Activated naive CD4-positive, alpha-beta T cell treated with anti-CD3 and anti-CD28 coated beads, Interleukin-2, amount 50 U/mL, for 24 hours (primary cell): ENCODE data around the gene NMT2.

Experiments
- H3K27ac Mint-ChIP-seq: one replicate; pipeline ENCODE4 v1.8.0; 2021; ENCODE audit warnings: mild to moderate bottlenecking, mixed read lengths
- H3K27me3 Mint-ChIP-seq: one replicate; pipeline ENCODE4 v1.8.0; 2021; ENCODE audit warnings: mixed read lengths
- H3K36me3 Mint-ChIP-seq: one replicate; pipeline ENCODE4 v1.8.0; 2021; ENCODE audit warnings: mixed read lengths
- H3K4me1 Mint-ChIP-seq: one replicate; pipeline ENCODE4 v1.8.0; 2021; ENCODE audit warnings: mixed read lengths
- H3K4me3 Mint-ChIP-seq: one replicate; pipeline ENCODE4 v1.8.0; 2021; ENCODE audit warnings: mild to moderate bottlenecking, mixed read lengths
- H3K9me3 Mint-ChIP-seq: one replicate; pipeline ENCODE4 v1.8.0; 2021; ENCODE audit warnings: mixed read lengths

The NMT2 gene

GRCh38 chr10:15137636-15138035 is 30.9 kb downstream of the NMT2 start:
- H3K4me1 Mint-ChIP-seq: peaks cover 28% of the 10 kb centered on the region
- H3K27ac Mint-ChIP-seq: peak overlapping the region; percentile 68
- H3K4me3 Mint-ChIP-seq: no peak overlapping the region
- no peaks in the 10 kb centered on the region for H3K9me3 Mint-ChIP-seq
- peaks cover 12% of the 10 kb centered on the region for H3K36me3 Mint-ChIP-seq
- H3K27me3 Mint-ChIP-seq: no peaks in the 10 kb centered on the region

GRCh38 chr10:15137036-15137359 is 31.5 kb downstream of the NMT2 start:
- H3K27ac Mint-ChIP-seq: no peak overlapping the region
- H3K9me3 Mint-ChIP-seq: no peaks in the 10 kb centered on the region
- H3K4me3 Mint-ChIP-seq: no peak overlapping the region
- H3K36me3 Mint-ChIP-seq: peaks cover 12% of the 10 kb centered on the region
- H3K4me1 Mint-ChIP-seq: peaks cover 21% of the 10 kb centered on the region
- no peaks in the 10 kb centered on the region for H3K27me3 Mint-ChIP-seq

- Mint-ChIP-seq H3K4me3 (no peak overlapping the region), H3K27ac (no peak overlapping the region), H3K36me3 (peaks cover 14% of the 10 kb centered on the region), H3K4me1 (peaks cover 15% of the 10 kb centered on the region), H3K9me3 (no peaks in the 10 kb centered on the region), H3K27me3 (no peaks in the 10 kb centered on the region)
These were observed 32.1 kb downstream of the NMT2 start for GRCh38 chr10:15136129-15137035.

GRCh38 chr10:15131330-15131729 is 37.2 kb downstream of the NMT2 start:
- Mint-ChIP-seq H3K4me1 (peaks cover 11% of the 10 kb centered on the region), H3K36me3 (peaks cover 33% of the 10 kb centered on the region), H3K4me3 (no peak overlapping the region), H3K27me3 (no peaks in the 10 kb centered on the region), H3K9me3 (no peaks in the 10 kb centered on the region), H3K27ac (no peak overlapping the region)

- Mint-ChIP-seq H3K4me1 (peaks cover 25% of the 10 kb centered on the region), H3K27ac (no peak overlapping the region), H3K4me3 (no peak overlapping the region), H3K27me3 (no peaks in the 10 kb centered on the region), H3K9me3 (no peaks in the 10 kb centered on the region), H3K36me3 (peaks cover 24% of the 10 kb centered on the region)
These were observed 43.6 kb downstream of the NMT2 start for GRCh38 chr10:15124908-15125307.

- Mint-ChIP-seq H3K9me3 (no peaks in the 10 kb centered on the region), H3K4me3 (no peak overlapping the region), H3K36me3 (peaks cover 26% of the 10 kb centered on the region), H3K27me3 (no peaks in the 10 kb centered on the region), H3K4me1 (peaks cover 22% of the 10 kb centered on the region), H3K27ac (peak overlapping the region; percentile 8)
These were observed 44.3 kb downstream of the NMT2 start for GRCh38 chr10:15124190-15124589.

- no peaks in the 10 kb centered on the region for H3K27me3 Mint-ChIP-seq
- H3K27ac Mint-ChIP-seq: peak overlapping the region; percentile 8
- H3K4me3 Mint-ChIP-seq: no peak overlapping the region
- peaks cover 17% of the 10 kb centered on the region for H3K4me1 Mint-ChIP-seq
- H3K9me3 Mint-ChIP-seq: no peaks in the 10 kb centered on the region
- peaks cover 29% of the 10 kb centered on the region for H3K36me3 Mint-ChIP-seq
These were observed 44.7 kb downstream of the NMT2 start for GRCh38 chr10:15123749-15124184.

GRCh38 chr10:15122477-15123030 is 45.9 kb downstream of the NMT2 start:
- Mint-ChIP-seq H3K27ac (peak overlapping the region; percentile 77), H3K36me3 (peaks cover 25% of the 10 kb centered on the region), H3K4me1 (peaks cover 15% of the 10 kb centered on the region), H3K27me3 (no peaks in the 10 kb centered on the region), H3K9me3 (no peaks in the 10 kb centered on the region), H3K4me3 (no peak overlapping the region)

GRCh38 chr10:15121707-15122106 is 46.8 kb downstream of the NMT2 start:
- no peaks in the 10 kb centered on the region for H3K9me3 Mint-ChIP-seq
- peaks cover 25% of the 10 kb centered on the region for H3K36me3 Mint-ChIP-seq
- H3K4me1 Mint-ChIP-seq: peaks cover 15% of the 10 kb centered on the region
- H3K27me3 Mint-ChIP-seq: no peaks in the 10 kb centered on the region
- peak overlapping the region; percentile 41 for H3K27ac Mint-ChIP-seq
- H3K4me3 Mint-ChIP-seq: no peak overlapping the region

GRCh38 chr10:15120523-15120922 is 48.0 kb downstream of the NMT2 start:
- no peak overlapping the region for H3K4me3 Mint-ChIP-seq
- H3K9me3 Mint-ChIP-seq: no peaks in the 10 kb centered on the region
- H3K27ac Mint-ChIP-seq: no peak overlapping the region
- peaks cover 15% of the 10 kb centered on the region for H3K4me1 Mint-ChIP-seq
- peaks cover 24% of the 10 kb centered on the region for H3K36me3 Mint-ChIP-seq
- no peaks in the 10 kb centered on the region for H3K27me3 Mint-ChIP-seq

GRCh38 chr10:15118615-15119014 is 49.9 kb downstream of the NMT2 start:
- Mint-ChIP-seq H3K4me1 (peaks cover 9% of the 10 kb centered on the region), H3K36me3 (peaks cover 17% of the 10 kb centered on the region), H3K9me3 (no peaks in the 10 kb centered on the region), H3K4me3 (no peak overlapping the region), H3K27me3 (no peaks in the 10 kb centered on the region), H3K27ac (no peak overlapping the region)

GRCh38 chr10:15116225-15116624 is 52.3 kb downstream of the NMT2 start:
- H3K4me3 Mint-ChIP-seq: no peak overlapping the region
- no peak overlapping the region for H3K27ac Mint-ChIP-seq
- H3K36me3 Mint-ChIP-seq: peaks cover 20% of the 10 kb centered on the region
- H3K27me3 Mint-ChIP-seq: no peaks in the 10 kb centered on the region
- no peaks in the 10 kb centered on the region for H3K9me3 Mint-ChIP-seq
- H3K4me1 Mint-ChIP-seq: peaks cover 4% of the 10 kb centered on the region

- no peaks in the 10 kb centered on the region for H3K9me3 Mint-ChIP-seq
- H3K36me3 Mint-ChIP-seq: peaks cover 14% of the 10 kb centered on the region
- peaks cover 4% of the 10 kb centered on the region for H3K4me1 Mint-ChIP-seq
- peak overlapping the region; percentile 55 for H3K27ac Mint-ChIP-seq
- H3K4me3 Mint-ChIP-seq: no peak overlapping the region
- H3K27me3 Mint-ChIP-seq: no peaks in the 10 kb centered on the region
These were observed 54.7 kb downstream of the NMT2 start for GRCh38 chr10:15113766-15114165.

- Mint-ChIP-seq H3K27me3 (no peaks in the 10 kb centered on the region), H3K4me1 (peaks cover 4% of the 10 kb centered on the region), H3K27ac (no peak overlapping the region), H3K4me3 (no peak overlapping the region), H3K36me3 (peaks cover 17% of the 10 kb centered on the region), H3K9me3 (no peaks in the 10 kb centered on the region)
These were observed 55.8 kb downstream of the NMT2 start for GRCh38 chr10:15112657-15113056.

- Mint-ChIP-seq H3K9me3 (no peaks in the 10 kb centered on the region), H3K27me3 (no peaks in the 10 kb centered on the region), H3K4me1 (peaks cover 14% of the 10 kb centered on the region), H3K4me3 (no peak overlapping the region), H3K36me3 (peaks cover 13% of the 10 kb centered on the region), H3K27ac (peak overlapping the region; percentile 51)
These were observed 62.0 kb downstream of the NMT2 start for GRCh38 chr10:15106352-15107013.

- no peaks in the 10 kb centered on the region for H3K9me3 Mint-ChIP-seq
- no peak overlapping the region for H3K4me3 Mint-ChIP-seq
- H3K27ac Mint-ChIP-seq: no peak overlapping the region
- H3K4me1 Mint-ChIP-seq: peaks cover 34% of the 10 kb centered on the region
- H3K36me3 Mint-ChIP-seq: peaks cover 14% of the 10 kb centered on the region
- no peaks in the 10 kb centered on the region for H3K27me3 Mint-ChIP-seq
These were observed 65.0 kb downstream of the NMT2 start for GRCh38 chr10:15103513-15103912.
